ENCODE data around the gene KRTAP9-8. TPM values are rescaled to one million over a fixed set of nuclear protein-coding genes. Genes with fewer than 3 reads are reported as not detected.
"Not testable (repeated sequence)": the region's sequence is repeated elsewhere in the genome, so short reads cannot be mapped to it uniquely, and the experiment has no call there.

Gene KRTAP9-8
- total RNA-seq, 4 donors from 2014 or later, result not detected

DNA sequence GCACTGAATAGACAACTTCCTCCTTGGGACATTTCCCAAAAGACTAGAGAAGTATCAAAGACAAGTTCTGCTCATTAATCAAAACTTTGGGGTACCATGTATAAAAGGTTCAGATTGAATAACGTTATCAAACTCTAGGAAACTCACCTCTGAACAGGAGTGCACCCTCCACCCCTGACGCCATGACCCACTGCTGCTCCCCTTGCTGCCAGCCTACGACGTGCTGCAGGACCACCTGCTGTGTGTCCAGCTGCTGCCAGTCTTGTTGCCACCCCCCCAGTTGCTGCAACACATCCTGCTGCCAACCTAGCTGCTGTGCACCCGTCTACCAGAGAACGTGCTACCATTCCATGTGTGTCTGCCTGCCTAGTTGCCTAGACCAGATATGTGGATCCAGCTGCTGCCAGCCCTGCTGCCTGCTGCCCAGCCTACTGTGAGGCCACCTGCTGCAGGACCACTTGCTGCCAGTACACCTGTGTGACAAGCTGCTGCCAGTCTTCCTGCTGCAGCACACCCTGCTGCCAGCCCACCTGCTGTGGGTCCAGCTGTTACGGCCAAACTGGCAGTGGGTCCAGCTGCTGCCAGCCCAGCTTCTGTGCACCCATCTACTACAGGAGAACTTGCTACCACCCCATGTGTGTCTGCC lies 25.2 kb upstream of the KRTAP9-8 start:
- TF ChIP-seq, protein P1, sequence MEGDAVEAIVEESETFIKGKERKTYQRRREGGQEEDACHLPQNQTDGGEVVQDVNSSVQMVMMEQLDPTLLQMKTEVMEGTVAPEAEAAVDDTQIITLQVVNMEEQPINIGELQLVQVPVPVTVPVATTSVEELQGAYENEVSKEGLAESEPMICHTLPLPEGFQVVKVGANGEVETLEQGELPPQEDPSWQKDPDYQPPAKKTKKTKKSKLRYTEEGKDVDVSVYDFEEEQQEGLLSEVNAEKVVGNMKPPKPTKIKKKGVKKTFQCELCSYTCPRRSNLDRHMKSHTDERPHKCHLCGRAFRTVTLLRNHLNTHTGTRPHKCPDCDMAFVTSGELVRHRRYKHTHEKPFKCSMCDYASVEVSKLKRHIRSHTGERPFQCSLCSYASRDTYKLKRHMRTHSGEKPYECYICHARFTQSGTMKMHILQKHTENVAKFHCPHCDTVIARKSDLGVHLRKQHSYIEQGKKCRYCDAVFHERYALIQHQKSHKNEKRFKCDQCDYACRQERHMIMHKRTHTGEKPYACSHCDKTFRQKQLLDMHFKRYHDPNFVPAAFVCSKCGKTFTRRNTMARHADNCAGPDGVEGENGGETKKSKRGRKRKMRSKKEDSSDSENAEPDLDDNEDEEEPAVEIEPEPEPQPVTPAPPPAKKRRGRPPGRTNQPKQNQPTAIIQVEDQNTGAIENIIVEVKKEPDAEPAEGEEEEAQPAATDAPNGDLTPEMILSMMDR (IDR thresholded peaks at IDR 0.05; ENCODE audit: low read depth), result no peak

DNA sequence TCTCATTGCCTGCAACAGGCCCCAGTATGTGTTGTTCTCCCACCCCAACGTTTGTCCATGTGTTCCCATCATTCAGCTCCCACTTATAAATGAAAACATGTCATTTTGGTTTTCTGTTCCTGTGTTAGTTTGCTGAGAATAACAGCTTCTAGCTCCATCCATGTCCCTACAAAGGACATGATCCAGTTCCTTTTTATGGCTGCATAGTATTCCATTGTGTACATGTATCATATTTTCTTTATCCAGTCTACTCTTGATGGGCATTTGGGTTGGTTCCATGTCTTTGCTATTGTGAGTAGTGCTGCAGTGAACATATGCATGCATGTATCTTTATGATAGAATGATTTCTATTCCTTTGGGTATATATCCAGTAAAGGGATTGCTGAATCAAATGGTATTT lies 22.1 kb upstream of the KRTAP9-8 start:
- TF ChIP-seq, protein P1 (IDR thresholded peaks at IDR 0.05; ENCODE audit: low read depth), result no peak

DNA sequence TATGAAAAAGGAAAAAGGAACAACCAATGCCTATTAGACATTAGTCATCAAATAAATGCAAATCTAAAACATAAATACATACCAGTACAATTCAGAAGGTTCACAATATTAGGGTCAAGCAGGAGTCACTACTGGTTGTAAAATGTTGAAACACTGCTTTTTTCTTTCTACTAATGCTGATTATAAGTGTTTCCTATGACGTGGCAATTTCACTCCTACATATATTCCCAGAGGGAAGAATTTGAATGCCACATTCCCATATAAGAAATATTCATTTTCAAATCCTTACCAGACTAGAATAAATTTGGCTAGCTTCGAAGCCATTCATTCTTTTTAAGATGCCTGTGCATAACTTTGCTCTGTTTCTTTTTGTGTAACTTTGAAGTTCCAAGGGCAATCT lies 14.0 kb upstream of the KRTAP9-8 start:
- TF ChIP-seq, protein P1 (IDR thresholded peaks at IDR 0.05; ENCODE audit: low read depth), result no peak

DNA sequence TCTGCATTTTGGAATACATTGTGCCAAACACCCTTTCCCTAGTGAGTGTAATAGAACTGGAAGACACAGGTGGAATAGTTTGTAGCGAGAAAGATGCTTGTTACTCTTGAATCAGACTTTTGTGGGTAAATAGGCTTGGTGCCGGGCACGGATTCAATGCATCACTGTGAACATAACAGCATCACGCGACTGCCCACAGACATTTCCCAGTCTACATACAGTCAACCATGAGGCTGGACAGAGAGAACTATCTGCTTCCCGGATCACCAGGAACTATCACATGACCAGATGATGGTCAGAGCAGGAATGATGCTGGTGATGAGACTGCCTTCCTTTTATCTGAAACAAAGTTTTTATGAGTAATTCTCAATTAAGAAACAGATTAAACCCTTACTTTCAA lies 11.7 kb upstream of the KRTAP9-8 start:
- TF ChIP-seq, protein P1 (IDR thresholded peaks at IDR 0.05; ENCODE audit: low read depth), result no peak

DNA sequence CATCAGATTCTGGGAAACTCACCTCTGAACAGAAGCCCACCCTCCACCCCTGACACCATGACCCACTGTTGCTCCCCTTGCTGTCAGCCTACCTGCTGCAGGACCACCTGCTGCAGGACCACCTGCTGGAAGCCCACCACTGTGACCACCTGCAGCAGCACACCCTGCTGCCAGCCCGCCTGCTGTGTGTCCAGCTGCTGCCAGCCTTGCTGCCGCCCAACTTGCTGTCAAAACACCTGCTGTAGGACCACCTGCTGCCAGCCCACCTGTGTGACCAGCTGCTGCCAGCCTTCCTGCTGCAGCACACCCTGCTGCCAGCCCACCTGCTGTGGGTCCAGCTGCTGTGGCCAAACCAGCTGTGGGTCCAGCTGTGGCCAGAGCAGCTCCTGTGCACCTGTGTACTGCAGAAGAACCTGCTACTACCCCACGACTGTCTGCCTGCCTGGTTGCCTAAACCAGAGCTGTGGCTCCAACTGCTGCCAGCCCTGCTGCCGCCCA lies 11.2 kb upstream of the KRTAP9-8 start, which contains the start of gene KRTAP9-2:
KRTAP9-2 (plus strand) TSS at position 51 of the 498 bp plus-strand sequence; CDS start at position 58, 7 bp downstream.
- TF ChIP-seq, protein P1 (IDR thresholded peaks at IDR 0.05; ENCODE audit: low read depth), result not testable (repeated sequence)

DNA sequence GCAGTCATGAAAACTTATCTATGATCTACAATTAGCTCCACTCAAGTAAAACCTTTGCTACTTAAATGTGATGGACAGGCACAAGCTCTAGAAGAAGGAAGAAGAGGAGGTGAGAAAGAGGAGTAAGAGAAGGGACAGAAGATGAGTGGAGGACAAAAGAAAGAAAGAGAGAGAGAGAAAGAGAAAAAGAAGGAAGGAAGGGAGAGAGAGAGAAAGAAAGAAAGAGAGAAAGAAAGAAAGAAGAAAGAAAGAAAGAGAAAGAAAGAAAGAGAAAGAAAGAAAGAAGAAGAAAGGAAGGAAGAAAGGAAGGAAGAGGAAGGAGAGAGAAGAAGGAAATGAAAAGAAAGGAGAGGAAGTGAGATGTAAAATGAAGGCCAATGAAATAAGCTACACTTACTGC lies 7.7 kb upstream of the KRTAP9-8 start:
- TF ChIP-seq, protein P1 (IDR thresholded peaks at IDR 0.05; ENCODE audit: low read depth), result no peak

DNA sequence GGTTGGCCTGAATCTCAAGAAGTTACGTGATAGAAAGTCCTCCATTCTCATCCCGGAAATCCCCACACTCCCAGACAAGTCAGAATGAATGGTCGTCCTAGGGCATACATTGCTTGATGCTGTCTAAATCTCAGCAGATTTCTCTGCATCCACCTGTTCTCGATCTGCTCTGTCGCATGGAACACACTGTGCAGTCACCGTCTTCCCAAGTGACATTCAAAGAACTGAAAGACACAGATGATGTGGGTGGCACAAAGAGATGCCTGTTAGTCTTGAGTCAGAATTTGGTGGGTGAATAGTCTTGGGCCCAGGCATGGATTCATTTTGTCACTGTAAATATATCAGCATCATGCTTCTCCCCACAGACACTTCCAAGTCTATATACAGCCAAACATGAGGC lies 6.1 kb upstream of the KRTAP9-8 start:
- TF ChIP-seq, protein P1 (IDR thresholded peaks at IDR 0.05; ENCODE audit: low read depth), result no peak
